NB4 (cell line): ENCODE data around the gene SLPI.

ENCODE experiments used
- DNase-seq: peaks from one replicate; pipeline ENCODE4 v3.0.0; 2010; ENCODE audit warnings: low read depth
- H3K4me3 ChIP-seq: one replicate; pipeline ENCODE4 v1.5.1; 2011; ENCODE audit warnings: mild to moderate bottlenecking, low read depth, low read length, moderate library complexity
- POLR2A ChIP-seq: IDR thresholded peaks from 2 replicates; pipeline ENCODE4 v1.6.1; 2011; ENCODE audit warnings: mild to moderate bottlenecking; ENCODE audit not compliant: insufficient read length; ENCODE audit errors: extremely low read depth

The SLPI gene

GRCh38 chr20:45206725-45207124 is 47.6 kb downstream of the SLPI start, which contains the start of gene SEMG1:
TSS of gene SEMG1 (plus strand) at chr20:45207033. CDS start at chr20:45207054, 21 bp downstream.
- H3K4me3 ChIP-seq, result no peak within 1 kb of the TSS
- TF ChIP-seq POLR2A, result no peak
- peak; percentile 60 for DNase-seq
